ENCODE data around the gene ARID1A. TPM values are rescaled to one million over a fixed set of nuclear protein-coding genes. Genes with fewer than 3 reads are reported as not detected.

ARID1A gene
- total and polyA plus RNA-seq, 2 of the 4 experiments (the other 2 are of a cell fraction), result 14.0 to 40.7 TPM

GRCh38 chr1:26690157-26690556 lies 5.7 kb upstream of the ARID1A start:
- Histone ChIP-seq H4K91ac (ENCODE audit: insufficient read depth, low read depth, low read length) (no peak overlapping the region), H3K79me1 (ENCODE audit: low read depth in 1 of 2, low read length in 2 of 2) (peaks cover 6 to 16% of the 10 kb centered on the region in 2 experiments; a peak in 3 of 4 replicates), H2BK20ac (ENCODE audit: low read depth, low read length) (no peak overlapping the region), H4K20me1 (ENCODE audit: insufficient read depth, low read length) (no peaks in the 10 kb centered on the region), H2BK5ac (ENCODE audit: low read depth, low read length, poor library complexity, severe bottlenecking) (no peak overlapping the region), H3K18ac (ENCODE audit: low read depth, low read length) (no peak overlapping the region), H2AK5ac (ENCODE audit: low read depth, low read length) (no peak overlapping the region), H3K56ac (ENCODE audit: extremely low read depth, insufficient read depth, low read length) (no peak overlapping the region), H3K9ac (ENCODE audit: low read depth, low read length) (no peak overlapping the region), H3K36me3 (ENCODE audit: control insufficient read depth, insufficient read depth, low read length) (no peaks in the 10 kb centered on the region), H2AFZ (replicated peaks; ENCODE audit: low read length, poor library complexity) (no peak overlapping the region), H4K8ac (ENCODE audit: low read depth in 2 of 2, low read length in 2 of 2) (no peak overlapping the region), H3K27me3 (ENCODE audit: control insufficient read depth, insufficient read depth, low read length) (no peaks in the 10 kb centered on the region), H2BK120ac (ENCODE audit: low read depth, low read length) (no peak overlapping the region), H3K23ac (ENCODE audit: low read depth, low read length) (no peak overlapping the region), H3K4ac (ENCODE audit: low read depth, low read length) (no peak overlapping the region), H3K9me3 (ENCODE audit: control insufficient read depth, insufficient read depth, low read length) (no peaks in the 10 kb centered on the region), H2AK9ac (replicated peaks; ENCODE audit: low read depth, low read length, poor library complexity) (no peak overlapping the region), H3K9me1 (ENCODE audit: insufficient read depth, low read length) (no peaks in the 10 kb centered on the region), H3K4me1 (ENCODE audit: control insufficient read depth, insufficient read depth, low read length) (peaks cover 12% of the 10 kb centered on the region), H3K4me2 (ENCODE audit: low read depth, low read length) (no peak overlapping the region), H3K14ac (replicated peaks; ENCODE audit: low read depth, low read length) (no peak overlapping the region), H3K27ac (ENCODE audit: insufficient read depth, low read length) (no peak overlapping the region), H2BK15ac (ENCODE audit: low read depth, low read length) (no peak overlapping the region), H3K4me3 (ENCODE audit: insufficient read depth, low read depth, low read length) (no peak overlapping the region), H4K5ac (ENCODE audit: low read depth, low read length) (no peak overlapping the region)
- no CpG with 5 or more reads among the region's 2 CpGs for WGBS, 2 experiments (ENCODE audit: extremely low coverage in 2 of 2, insufficient read length in 1 of 2)
- TF ChIP-seq ELK1 (IDR thresholded peaks at IDR 0.05; ENCODE audit: borderline replicate concordance, low read depth, low read length) (no peak), FOS (IDR thresholded peaks at IDR 0.05; ENCODE audit: low read depth, low read length) (no peak)
- BruUV-seq (replicated peaks), result no TSS peak
- in situ Hi-C loops (cut with MboI; ENCODE audit: low sequenced_read_pairs), result loop anchor here (5.0 kb wide), 1 partner anchor 97 kb away; the partner anchor contains the start of gene PIGV
- ATAC-seq (ENCODE audit: low read depth), result no peak
- intact Hi-C loops (cut with micrococcal nuclease), result loop anchor here (10.0 kb wide), 1 partner anchor 175 kb away; the partner anchor contains the start of gene SFN
- dilution Hi-C loops (cut with HindIII; ENCODE audit: low sequenced_read_pairs, unreplicated experiment), result no loop called here
- ChIA-PET POLR2A (ENCODE audit: unreplicated experiment) (no interaction called here), CTCF (no interaction called here)
- no peak for DNase-seq
